NCI-H187 (cell line): ENCODE measurements around the gene CAMK1D.
A peak's percentile ranks its signal among the peaks of the same experiment; 100 is the strongest.
"Not testable (repeated sequence)": the region's sequence is repeated elsewhere in the genome, so short reads cannot be mapped to it uniquely, and the experiment has no call there.

ENCODE experiments used
- DNase-seq, 2 experiments: peaks; one replicate each; lab custom pipeline; 2025; lab: John Stamatoyannopoulos, UW

Gene CAMK1D

DNA sequence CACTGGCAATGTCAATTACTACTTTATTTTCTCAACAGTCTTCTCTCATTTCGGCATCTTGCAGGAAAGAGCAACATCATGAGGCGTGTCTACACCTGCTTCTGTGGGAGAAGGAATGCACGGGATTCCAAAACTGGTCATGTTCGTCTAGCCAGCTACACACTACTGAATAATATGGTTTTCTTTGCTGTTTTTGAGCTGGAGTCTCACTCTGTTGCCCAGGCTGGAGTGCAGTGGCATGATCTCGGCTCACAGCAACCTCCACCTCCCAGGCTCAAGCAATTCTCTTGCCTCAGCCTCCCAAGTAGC lies 376.2 kb downstream of the CAMK1D start:
- not testable (repeated sequence) for DNase-seq

DNA sequence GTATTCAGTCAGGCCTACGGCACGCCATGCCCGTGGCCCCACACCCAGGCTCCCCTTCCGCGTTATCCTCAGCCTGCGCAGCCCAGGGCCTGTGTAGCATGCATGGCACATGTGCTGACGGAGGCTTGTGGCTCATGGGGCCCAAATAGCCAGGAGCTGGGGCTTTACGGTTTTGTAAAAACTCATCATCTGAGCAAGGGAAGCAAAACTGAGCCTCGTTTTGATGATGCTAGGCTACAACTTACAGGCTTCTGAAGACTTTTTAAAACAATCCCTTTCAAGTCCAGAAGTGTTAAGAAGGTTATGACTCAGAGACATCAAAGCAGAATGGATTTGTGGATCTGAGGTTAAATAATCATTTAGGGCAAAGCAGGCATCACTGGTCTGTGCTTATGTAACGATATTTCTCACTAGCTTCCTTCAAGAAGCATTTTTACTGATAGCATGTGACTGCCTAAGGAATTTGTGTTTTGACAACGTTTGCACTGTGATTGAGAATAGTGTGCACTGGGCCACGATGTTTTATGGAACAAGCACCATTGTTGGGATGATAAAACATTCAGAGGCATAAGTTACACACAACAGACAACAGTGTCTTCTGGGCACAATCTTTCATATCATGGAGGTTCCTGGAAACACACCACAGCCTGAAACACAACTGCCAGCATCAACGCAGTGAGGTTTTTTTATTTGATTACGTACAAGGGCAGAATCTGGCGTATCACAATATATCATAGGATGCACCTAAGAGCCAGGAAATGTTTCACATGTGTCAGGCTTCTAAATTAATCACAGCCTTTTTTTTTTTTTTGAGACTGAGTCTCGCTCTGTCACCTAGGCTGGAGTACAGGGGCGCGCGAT lies 377.9 kb downstream of the CAMK1D start:
- no peak for DNase-seq

DNA sequence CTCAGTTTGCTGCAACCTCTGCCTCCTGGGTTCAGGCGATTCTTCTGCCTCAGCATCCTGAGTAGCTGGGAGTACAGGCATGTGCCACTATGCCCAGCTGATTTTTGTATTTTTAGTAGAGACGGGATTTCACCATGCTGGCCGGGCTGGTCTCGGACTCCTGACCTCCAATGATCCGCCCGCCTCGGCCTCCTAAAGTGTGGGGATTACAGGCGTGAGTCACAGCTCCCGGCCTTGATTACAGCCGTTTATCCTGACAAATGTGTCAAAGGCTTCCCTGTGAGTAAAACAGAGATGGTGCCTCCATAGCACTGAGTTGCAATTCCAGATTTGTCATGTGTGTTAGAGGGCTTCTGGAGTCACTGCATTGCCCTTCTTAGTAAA lies 378.5 kb downstream of the CAMK1D start:
- DNase-seq: no peak

DNA sequence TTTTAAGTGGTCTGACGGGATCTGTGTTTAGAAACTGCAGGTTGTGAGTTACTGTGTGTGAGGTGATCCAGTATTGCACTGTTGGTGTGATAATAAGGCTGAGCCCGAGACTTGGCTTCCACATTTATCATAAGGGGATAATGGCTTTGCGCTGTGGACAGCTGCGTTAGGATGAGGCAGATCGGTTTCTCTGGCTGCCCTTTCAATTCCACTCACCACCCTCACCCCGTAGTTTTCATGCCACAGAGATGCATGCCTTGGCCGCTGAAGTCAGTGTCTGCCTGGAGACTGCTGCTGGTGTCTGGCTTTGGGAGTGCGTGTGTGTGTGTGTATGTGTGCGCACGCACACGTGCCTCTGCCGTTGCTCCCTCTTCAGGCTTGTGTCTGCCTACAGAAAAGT lies 379.1 kb downstream of the CAMK1D start:
- no peak for DNase-seq

DNA sequence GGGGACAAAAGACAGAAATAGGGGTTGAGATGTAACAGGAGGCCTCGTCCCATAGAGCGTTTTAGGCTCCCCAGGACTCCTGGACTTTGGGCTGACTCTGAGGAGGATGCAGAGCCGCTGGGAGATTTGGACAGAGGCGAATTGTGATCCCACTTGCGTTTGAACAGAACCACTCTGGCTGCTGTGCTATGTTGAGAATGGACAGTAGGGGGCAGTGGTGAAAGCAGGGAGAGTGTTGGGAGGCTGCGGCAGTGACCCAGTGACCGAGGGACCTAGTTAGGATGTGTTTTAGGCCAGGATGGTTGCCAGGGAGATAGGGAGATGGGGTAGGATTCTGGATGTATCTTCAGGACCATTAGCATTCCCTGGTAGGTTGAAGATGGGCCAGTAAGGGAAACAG lies 380.5 kb downstream of the CAMK1D start:
- DNase-seq: no peak

DNA sequence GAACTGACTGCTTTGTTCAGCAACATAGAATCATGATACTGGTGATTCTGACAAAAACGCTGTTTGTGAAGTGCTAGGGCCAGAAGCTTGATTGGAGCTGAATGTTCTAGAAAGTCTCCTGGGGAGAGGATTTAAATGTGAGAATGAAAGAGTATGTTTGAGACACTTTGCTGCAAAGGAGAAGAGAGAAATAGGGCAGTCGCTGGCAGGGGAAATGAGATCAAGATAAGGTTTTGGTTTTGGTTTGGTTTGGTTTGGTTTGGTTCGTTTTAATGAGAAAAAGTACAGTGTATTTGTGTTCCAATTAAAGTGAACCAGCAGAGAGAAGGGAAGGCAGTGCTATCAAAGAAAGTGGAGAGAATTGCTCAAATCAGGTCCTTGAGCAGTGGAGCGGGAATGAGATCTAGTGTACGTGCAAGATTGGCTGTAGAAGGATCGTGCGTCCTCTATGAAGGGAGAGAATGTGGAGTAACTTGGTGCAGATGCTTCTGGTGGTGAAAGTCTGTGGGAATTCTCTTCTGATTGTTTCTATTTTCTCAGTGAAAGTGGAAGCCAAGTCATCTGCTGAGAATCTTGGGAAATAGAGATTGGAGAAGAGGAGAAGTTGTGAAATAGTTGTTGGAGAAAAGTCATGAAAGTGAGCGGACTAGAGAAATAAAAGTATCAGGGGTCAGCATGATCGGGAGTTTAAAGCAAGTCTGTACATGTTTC lies 381.6 kb downstream of the CAMK1D start:
- DNase-seq: no peak

DNA sequence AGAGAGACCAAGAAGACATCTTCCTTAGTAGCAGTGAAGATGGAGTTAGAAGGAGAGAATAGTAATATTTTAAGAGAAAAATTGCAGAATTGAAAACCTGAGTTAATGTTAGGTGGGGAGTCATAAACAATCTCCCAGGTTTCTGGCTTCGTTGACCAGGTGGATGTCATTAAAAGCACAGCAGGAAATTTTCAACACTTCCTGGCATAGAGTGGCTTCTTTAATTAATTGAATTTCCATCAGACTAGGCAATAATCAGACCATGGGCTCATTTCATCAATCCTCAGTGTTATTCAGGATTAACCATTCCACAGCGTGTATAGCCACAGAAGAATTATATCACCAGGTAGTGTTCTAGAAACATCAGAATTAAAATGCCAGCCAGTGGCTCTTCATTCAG lies 383.9 kb downstream of the CAMK1D start:
- no peak for DNase-seq

DNA sequence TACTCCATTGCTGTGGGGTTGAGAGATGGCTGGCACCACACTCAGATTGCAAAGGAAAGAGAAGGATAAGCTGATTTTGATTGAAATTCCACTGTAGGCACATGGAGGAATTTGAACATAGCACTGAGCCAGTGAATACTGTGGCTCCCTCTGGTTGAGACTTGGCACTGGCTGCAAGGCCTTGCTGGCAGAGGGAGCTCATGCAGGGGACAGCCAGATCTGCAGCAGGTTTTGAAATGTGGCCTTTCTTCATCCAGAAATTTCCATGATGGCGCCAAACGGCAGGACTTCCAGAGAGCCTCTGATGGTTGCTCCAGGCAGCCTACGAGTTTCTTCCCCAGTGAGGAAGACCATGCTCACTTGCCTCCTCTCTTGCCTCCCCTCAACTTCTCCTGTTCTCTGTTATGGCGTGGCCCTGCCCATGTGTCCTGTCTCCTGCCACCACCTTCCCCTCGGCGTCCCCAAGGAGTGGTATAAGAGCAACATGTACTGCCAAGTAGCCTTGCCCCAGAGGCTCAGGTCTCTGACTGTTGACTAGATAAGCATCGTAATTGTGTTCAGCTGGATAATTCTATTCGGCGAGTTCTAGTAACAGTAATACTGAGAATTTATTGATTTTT lies 386.6 kb downstream of the CAMK1D start:
- no peak for DNase-seq

DNA sequence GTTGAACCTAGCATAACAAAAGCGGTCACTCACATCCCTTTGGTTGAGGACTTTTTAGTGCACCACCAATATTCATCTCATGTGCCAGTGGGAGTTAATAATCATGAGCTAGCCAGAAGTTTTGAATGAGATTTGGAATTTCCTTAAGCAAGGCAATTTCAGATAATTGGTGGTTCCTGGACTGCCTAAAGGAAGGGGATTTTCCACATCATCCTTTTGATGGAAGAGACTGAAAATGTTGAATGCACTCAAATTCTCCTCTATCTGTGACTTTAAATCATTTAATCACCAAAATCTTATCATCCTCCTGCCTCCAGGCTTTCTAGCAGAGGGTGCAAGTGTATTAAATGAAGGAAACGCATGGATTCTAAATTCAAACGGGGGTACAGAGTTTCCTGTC lies 391.5 kb downstream of the CAMK1D start:
- no peak for DNase-seq

DNA sequence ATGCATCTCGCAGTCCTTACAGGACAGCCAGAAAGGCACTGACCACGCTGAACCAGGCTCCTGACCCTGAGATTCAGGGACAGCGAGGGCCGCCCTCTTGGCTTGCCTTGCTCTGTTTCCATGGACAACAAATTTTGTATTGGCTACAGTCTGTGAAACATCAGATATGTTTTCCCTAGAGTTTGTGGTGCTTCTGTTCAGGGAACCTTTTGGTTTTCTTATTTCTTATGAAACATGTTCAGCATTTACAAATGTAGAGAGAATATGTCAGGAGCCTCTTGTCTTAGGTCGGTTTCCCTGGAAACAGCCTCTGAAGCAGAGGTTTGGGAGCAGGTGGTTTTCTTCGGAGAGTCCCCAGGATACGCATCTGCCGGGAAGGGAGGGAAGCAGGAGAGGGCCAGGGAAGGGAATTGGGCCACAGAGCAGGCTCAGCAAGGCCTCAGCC lies 392.0 kb downstream of the CAMK1D start:
- no peak for DNase-seq

DNA sequence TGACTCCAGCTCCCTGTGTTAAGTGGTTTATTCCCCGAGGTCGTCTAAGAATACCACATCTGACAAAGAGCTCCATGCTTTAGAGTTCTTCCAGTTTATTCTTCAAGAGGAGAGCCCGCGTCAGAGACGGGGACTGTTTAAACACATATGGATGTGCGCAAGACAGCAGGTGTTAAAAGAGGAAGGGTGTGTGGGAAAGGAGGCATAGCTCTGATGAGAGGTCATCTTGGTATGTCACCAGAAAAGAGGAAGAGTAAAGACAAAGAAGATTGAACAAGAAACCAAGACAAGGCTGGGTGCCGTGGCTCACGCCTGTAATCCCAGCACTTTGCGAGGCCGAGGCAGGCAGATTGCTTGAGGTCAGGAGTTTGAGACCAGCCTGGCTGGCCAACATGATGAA lies 393.4 kb downstream of the CAMK1D start:
- DNase-seq: peak; percentile 83 to 85

DNA sequence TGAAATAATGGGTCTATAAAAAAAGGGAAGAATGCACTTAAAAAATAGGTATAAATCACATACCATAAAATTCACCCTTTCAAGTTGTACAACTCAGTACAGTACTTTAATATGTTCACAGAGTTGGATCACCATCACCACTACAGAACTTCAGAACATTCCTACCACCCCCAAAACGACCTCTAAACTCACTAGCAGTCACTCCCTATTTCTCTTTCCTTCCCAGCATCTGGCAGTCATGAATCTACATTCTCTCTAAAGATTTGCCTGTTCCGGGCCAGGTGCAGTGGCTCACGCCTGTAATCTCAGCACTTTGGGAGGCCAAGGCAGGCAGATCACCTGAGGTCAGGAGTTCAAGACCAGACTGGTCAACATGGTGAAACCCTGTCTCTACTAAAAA lies 394.1 kb downstream of the CAMK1D start:
- not testable (repeated sequence) for DNase-seq

DNA sequence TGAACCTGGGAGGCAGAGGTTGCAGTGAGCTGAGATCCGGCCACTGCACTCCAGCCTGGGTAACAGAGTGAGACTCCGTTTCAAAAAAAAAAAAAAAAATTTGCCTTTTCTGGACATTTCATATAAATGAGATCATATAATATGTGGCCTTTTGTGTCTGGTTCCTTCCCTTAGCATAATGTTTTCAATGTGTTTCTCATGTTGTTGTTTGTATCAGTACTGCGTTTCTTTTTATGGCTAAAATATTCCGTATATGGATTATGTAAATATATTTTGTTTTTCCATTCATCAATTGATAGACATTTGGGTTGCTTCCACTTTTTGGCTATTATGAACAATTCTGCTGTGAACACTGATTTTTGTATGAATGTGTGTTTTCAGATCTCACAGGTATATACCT lies 394.6 kb downstream of the CAMK1D start:
- DNase-seq: no peak

DNA sequence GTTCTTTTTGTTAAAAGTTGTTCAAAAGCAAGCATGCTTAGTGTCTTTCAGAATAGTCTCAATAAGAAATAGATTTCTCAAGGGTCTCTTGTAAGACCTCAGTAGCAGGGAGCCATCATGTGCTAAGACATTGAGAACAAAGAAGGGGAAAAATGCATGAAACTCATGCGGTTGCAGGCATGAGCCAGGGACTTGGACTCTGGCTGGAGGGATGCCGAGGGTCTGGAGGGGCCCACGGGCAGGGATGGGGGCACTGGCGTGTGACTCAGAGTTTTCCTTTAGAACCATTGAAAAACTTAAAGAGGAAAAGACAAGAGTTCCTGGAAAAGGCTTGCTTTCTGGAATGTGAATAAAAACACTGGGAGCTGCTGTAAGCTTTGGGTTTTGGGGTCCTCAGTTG lies 398.8 kb downstream of the CAMK1D start:
- no peak for DNase-seq

DNA sequence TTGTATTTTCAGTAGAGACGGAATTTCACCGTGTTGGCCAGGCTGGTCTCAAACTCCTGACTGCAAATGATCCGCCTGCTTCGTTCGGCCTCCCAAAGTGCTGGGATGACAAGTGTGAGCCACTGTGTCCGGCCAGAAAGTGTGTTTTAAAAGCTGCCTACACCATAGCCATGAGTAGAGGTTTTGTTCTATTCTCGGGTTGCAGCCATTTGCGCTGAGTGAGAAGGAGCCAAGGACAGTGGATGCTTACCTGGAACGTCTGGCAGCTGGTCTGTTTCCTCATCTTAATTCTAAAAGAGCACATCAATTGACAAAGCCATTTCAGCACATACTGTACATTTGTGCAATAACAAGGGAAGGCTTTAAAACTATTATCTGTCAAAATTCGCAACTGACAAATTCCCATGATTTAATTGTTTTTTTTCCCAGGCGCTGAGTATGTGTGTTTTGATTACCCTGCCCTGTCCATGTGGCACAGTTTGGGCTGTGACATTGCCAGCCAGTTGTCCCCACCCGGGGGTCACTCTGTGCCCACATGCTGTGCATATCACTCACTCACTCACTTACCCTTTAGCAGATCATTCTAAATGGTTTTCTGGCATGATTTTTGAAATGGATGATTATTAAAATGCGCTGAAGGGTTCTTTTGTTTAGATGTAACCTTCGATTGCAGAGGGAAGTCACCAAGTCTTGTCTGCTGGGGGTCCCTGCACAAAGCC lies 400.6 kb downstream of the CAMK1D start:
- no peak for DNase-seq

DNA sequence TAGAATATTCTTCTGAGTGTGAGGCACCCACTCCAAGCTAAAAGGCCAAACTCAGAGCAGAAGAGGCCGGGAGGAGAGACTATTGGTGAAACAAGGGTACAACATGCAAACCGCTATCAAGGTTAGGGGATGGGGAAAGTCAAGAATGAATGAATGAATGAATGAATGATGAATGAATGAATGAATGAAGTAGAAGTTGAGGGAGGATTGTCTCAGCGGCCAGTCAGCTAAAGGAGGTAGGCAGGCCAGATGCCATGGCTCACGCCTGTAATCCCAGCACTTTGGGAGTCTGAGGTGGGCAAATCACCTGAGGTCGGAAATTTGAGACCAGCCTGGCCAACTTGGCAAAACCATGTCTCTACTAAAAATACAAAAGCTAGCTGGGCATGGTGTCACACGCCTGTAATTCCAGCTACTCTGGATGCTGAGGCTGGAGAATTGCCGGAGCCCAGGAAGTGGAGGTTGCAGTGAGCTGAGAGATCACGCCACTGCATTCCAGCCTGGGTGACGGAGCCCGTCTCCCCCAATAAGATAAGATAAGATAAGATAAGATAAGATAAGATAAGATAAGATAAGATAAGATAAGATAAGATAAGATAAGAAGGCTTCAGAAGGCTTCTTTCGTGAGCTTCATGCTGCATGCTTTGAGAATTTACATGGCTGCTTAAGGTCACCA lies 401.3 kb downstream of the CAMK1D start:
- DNase-seq: no peak

DNA sequence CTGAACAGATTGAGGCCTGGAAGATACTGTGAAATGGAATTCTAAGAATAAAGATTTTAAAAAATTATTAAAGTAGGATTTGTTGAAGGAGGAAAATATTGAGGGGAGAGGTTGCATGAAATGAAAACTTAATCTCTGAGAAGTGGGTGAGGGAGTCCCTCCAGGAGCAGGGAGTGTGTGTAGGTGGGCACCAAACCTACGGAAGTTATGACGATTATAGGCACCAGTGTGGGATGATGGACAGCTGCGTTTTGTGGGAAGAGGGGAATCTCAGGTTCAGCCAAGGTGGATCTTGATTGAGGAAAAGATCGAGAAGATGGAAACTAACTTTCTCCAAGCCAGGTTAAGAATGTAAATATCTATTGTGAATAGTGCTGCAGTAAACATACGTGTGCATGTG lies 405.7 kb downstream of the CAMK1D start:
- DNase-seq: no peak

DNA sequence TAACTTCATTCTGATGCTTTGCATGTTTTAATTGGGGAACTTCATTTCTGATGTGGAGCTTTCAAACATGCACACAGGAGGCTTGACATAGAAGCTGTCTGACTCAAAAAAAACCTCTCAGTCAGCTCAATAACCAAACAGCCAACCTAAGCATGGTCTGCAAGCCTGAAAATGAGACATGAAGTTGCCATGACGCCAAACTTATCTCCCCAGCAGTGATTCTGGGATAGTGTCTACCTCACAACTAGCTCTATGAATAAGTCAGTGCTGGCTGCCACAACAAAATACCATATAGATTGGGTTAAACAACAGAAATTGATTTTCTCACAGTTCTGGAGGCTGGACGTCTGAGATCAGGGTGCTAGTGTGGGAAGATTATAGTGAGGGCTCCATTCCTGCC lies 408.0 kb downstream of the CAMK1D start:
- no peak for DNase-seq

DNA sequence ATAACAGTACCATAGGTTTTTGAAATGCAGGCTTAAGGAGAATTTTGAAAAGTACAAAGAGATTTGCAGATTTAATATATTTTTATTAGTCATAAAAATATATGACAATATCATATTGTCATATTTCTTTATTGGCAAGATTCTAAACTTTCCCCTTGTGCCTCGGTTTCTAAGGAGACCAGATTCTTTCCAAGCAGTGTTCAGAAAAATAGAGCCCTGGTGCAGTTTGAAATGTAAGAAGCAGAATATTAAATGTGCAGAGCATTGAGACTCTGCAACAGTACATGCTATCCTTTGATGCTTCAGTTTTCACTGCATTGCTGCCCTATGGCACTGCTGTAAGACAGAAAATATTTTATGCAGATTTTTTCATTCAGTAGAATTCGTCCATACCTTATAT lies 408.9 kb downstream of the CAMK1D start:
- no peak for DNase-seq

DNA sequence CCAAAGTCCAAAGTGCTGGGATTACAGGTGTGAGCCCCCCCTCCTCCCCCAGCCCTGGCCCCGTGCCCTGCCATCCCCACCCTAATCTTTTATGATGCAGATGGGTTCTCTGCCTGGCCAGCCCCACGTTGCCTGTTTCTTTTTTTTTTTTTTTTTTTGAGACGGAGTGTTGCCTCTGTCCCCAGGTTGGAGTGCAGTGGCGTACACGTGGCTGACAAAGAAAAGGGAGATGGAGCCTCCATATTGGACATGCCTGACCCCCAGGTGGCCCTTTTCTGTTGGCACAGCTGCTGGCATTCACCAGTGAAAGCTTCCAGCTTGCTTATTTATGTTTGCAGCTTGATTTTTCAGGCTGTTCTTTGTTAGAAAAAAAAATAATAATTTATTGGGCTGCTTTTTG lies 416.9 kb downstream of the CAMK1D start:
- no peak for DNase-seq

DNA sequence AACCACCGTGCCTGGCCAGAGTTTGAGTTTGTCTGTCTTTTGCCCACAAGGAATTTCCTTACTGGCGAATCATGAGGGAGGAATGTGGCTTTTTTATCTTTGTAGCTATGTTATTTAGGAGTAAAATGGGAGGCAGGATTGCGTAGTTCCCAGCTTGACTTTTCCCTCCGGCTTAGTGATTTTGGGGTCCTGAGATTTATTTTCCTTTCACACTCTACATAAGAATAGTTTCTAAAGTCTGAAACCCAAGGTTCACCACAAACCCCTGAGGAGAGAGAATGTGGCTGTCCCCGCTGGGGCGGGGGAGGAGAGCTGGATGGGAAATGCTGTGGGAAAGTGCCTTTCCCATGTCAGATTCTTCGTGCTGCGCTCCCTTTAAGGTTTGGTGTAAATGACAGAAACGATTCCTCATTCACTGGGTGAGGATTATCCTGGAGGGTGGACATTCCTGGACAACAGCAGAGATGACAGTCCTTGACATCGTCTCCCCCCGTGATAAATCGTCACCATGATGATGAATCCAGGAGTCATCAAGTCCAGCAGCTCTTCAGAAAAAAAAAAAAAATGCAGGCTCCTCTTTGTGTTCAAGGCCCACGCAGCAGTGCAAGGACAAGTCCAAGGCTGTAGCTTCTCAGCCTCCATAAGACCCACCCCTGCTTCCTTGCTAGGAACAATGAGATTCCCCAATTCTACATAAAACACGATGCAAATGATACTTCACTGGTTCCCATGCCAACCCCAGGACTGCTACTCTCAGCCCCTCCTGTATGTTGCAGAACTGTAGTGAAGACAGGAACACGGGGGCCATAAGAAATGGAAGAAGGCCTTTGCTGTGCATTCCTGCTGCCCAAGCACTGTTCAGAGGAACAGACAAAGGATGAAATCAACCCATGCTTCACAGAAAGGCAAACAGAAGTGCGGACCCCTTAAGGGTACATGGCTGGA lies 419.1 kb downstream of the CAMK1D start:
- DNase-seq: no peak
